COLO668 (cell line): ENCODE measurements around the gene SLC66A3.
"Not testable (repeated sequence)": the region's sequence is repeated elsewhere in the genome, so short reads cannot be mapped to it uniquely, and the experiment has no call there.

Experiments used
- DNase-seq: peaks from one replicate; lab custom pipeline; 2025; ENCODE audit not compliant: unreplicated experiment; lab: John Stamatoyannopoulos, UW

The SLC66A3 gene

GRCh38 chr2:11160731-11161455 is 5.6 kb downstream of the SLC66A3 start:
- no peak for DNase-seq

- no peak for DNase-seq
Measured at GRCh38 chr2:11161747-11162146, 6.5 kb downstream of the SLC66A3 start.

- no peak for DNase-seq
Measured at GRCh38 chr2:11163439-11164317, 8.4 kb downstream of the SLC66A3 start.

- DNase-seq: not testable (repeated sequence)
Measured at GRCh38 chr2:11165046-11165445, 9.8 kb downstream of the SLC66A3 start.

- no peak for DNase-seq
Measured at GRCh38 chr2:11166476-11166875, 11.2 kb downstream of the SLC66A3 start.

- DNase-seq: no peak
Measured at GRCh38 chr2:11168488-11168887, 13.2 kb downstream of the SLC66A3 start.

GRCh38 chr2:11169333-11169732 is 14.1 kb downstream of the SLC66A3 start:
- DNase-seq: no peak

- no peak for DNase-seq
Measured at GRCh38 chr2:11174222-11174621, 19.0 kb downstream of the SLC66A3 start.

- no peak for DNase-seq
Measured at GRCh38 chr2:11175293-11175795, 20.1 kb downstream of the SLC66A3 start.

- no peak for DNase-seq
Measured at GRCh38 chr2:11177871-11178690, 22.8 kb downstream of the SLC66A3 start.

- DNase-seq: no peak
Measured at GRCh38 chr2:11179196-11179595, 23.9 kb downstream of the SLC66A3 start.

- no peak for DNase-seq
Measured at GRCh38 chr2:11179899-11180298, 24.6 kb downstream of the SLC66A3 start.

- no peak for DNase-seq
Measured at GRCh38 chr2:11180653-11181052, 25.4 kb downstream of the SLC66A3 start.

GRCh38 chr2:11182951-11183350 is 27.7 kb downstream of the SLC66A3 start:
- DNase-seq: no peak

GRCh38 chr2:11186145-11186544 is 30.9 kb downstream of the SLC66A3 start:
- no peak for DNase-seq

GRCh38 chr2:11187083-11187619 is 31.9 kb downstream of the SLC66A3 start:
- no peak for DNase-seq

- no peak for DNase-seq
Measured at GRCh38 chr2:11187731-11188130, 32.5 kb downstream of the SLC66A3 start.

- no peak for DNase-seq
Measured at GRCh38 chr2:11196246-11196645, 41.0 kb downstream of the SLC66A3 start.

GRCh38 chr2:11200651-11201050 is 45.4 kb downstream of the SLC66A3 start:
- no peak for DNase-seq

GRCh38 chr2:11201969-11202368 is 46.7 kb downstream of the SLC66A3 start:
- no peak for DNase-seq

- DNase-seq: no peak
Measured at GRCh38 chr2:11203480-11203879, 48.2 kb downstream of the SLC66A3 start.
